OCI-LY7 (cell line): ENCODE results near the gene POLR2H. TPM values are rescaled to one million over a fixed set of nuclear protein-coding genes. Genes with fewer than 3 reads are reported as not detected.

ENCODE experiments used
- BruUV-seq: library from RNA; stranded (reverse); fragments of 400-500 nt; replicated peaks from 2 replicates; lab custom pipeline; 2021; lab: Mats Ljungman, UMichigan
- CTCF ChIA-PET: fragments of 300-600 bp; sonication (Branson Sonifier 250); formaldehyde crosslinking; loops from one replicate; lab custom pipeline; 2022; ENCODE audit warnings: antibody characterized with exemption; ENCODE audit not compliant: unreplicated experiment; lab: Charles Lee
- POLR2A ChIA-PET: fragments of 300-600 bp; sonication (Branson Sonifier 250); formaldehyde crosslinking; loops from one replicate; lab custom pipeline; 2022; ENCODE audit warnings: antibody characterized with exemption; lab: Charles Lee
- DNase-seq: peaks from one replicate; pipeline ENCODE4 v3.0.0-alpha.2; 2015; ENCODE audit warnings: low spot score
- H2AFZ ChIP-seq: fragments of 200-600 bp; sonication (generic), shearing (Covaris generic); 2 replicates; pipeline ENCODE4 v1.6.1; 2014; ENCODE audit warnings: mild to moderate bottlenecking, antibody characterized with exemption, low read length, moderate library complexity
- H3K27ac ChIP-seq: fragments of 200-600 bp; sonication (generic); 2 replicates; pipeline ENCODE4 v1.5.1; 2014; ENCODE audit warnings: mixed run types, low read depth, mild to moderate bottlenecking, moderate library complexity, low read length, inconsistent platforms; ENCODE audit not compliant: poor library complexity, severe bottlenecking
- H3K36me3 ChIP-seq: fragments of 200-600 bp; sonication (generic); 2 replicates; pipeline ENCODE4 v1.6.1; 2014; ENCODE audit warnings: mild to moderate bottlenecking, antibody characterized with exemption, low read length, moderate library complexity, mixed read lengths; ENCODE audit not compliant: insufficient read depth
- H3K4me1 ChIP-seq: fragments of 200-600 bp; sonication (generic); 2 replicates; pipeline ENCODE4 v1.5.1; 2014; ENCODE audit warnings: mild to moderate bottlenecking, low read length; ENCODE audit not compliant: insufficient read depth, poor library complexity, severe bottlenecking
- H3K4me2 ChIP-seq: fragments of 200-600 bp; sonication (generic); 2 replicates; pipeline ENCODE4 v1.6.1; 2014; ENCODE audit warnings: mild to moderate bottlenecking, low read length
- H3K4me3 ChIP-seq: fragments of 200-600 bp; sonication (generic); 2 replicates; pipeline ENCODE4 v1.5.1; 2014; ENCODE audit warnings: mild to moderate bottlenecking, low read depth, low read length; ENCODE audit not compliant: poor library complexity, severe bottlenecking
- H3K79me2 ChIP-seq: fragments of 200-600 bp; sonication (generic); 2 replicates; pipeline ENCODE4 v1.6.1; 2016; ENCODE audit warnings: low read depth, mild to moderate bottlenecking, low read length, moderate library complexity, mixed read lengths; ENCODE audit not compliant: insufficient read depth
- H3K9me2 ChIP-seq: fragments of 200-600 bp; sonication (generic); 2 replicates; pipeline ENCODE4 v1.6.1; 2016; ENCODE audit warnings: mild to moderate bottlenecking, low read length, mixed read lengths; ENCODE audit not compliant: insufficient read depth
- H3K9me3 ChIP-seq: fragments of 200-600 bp; sonication (generic); 2 replicates; pipeline ENCODE4 v1.6.1; 2014; ENCODE audit warnings: mild to moderate bottlenecking, mixed run types, low read length, mixed read lengths
- H4K20me1 ChIP-seq: fragments of 200-600 bp; sonication (generic); 2 replicates; pipeline ENCODE4 v1.6.1; 2014; ENCODE audit warnings: mild to moderate bottlenecking, antibody characterized with exemption, low read length, moderate library complexity, mixed read lengths; ENCODE audit not compliant: insufficient read depth
- CTCF ChIP-seq: fragments of 200-600 bp; sonication (generic); conservative IDR thresholded peaks from 2 replicates; pipeline ENCODE4 v1.5.1; 2014; ENCODE audit warnings: mild to moderate bottlenecking, antibody characterized with exemption, low read length, moderate library complexity, mixed read lengths
- EZH2phosphoT487 ChIP-seq: fragments of 200-600 bp; sonication (generic); IDR thresholded peaks from 2 replicates; pipeline ENCODE4 v1.6.1; 2018; ENCODE audit warnings: low read depth, borderline replicate concordance, mild to moderate bottlenecking, mixed run types, antibody characterized with exemption, low read length, moderate library complexity, mixed read lengths
- intact Hi-C: fragments of 100-400 bp; cut with micrococcal nuclease; formaldehyde crosslinking; loops from one replicate; pipeline ENCODE4 v1.10.0; 2022; ENCODE audit not compliant: unreplicated experiment
- total RNA-seq, 2 experiments: library from RNA; depleted of rRNA in 1 of 2; stranded (reverse); fragments of >200 nt in 1 of 2; shearing (Covaris generic) in 1 of 2; gene quantifications; 2 replicates each; pipeline ENCODE4 v1.2.3, GENCODE V29; 2014 to 2022

The POLR2H gene
- total RNA-seq, 2 experiments from 2014 or later = 80.1 to 85.8 TPM

GRCh38 chr3:184358921-184359350, 2.6 kb upstream of the POLR2H start:
- POLR2A ChIA-PET = interaction anchor here (0.5 kb wide), 1 partner anchor 365 kb away, joined by 4 read pairs; no protein-coding TSS in a partner anchor
- BruUV-seq = no TSS peak
- H2AFZ ChIP-seq = no peak overlapping the region
- TF ChIP-seq EZH2phosphoT487 = no peak
- no peak for TF ChIP-seq CTCF
- no peaks in the 10 kb centered on the region for H4K20me1 ChIP-seq
- no peak for DNase-seq
- no peaks in the 10 kb centered on the region for H3K9me2 ChIP-seq
- H3K4me2 ChIP-seq = no peak overlapping the region
- no peak overlapping the region for H3K27ac ChIP-seq
- peaks cover 13% of the 10 kb centered on the region for H3K4me1 ChIP-seq
- no peaks in the 10 kb centered on the region for H3K36me3 ChIP-seq
- CTCF ChIA-PET = no interaction called here
- intact Hi-C loops = no loop called here
- peaks cover 6% of the 10 kb centered on the region; the same call in 1 of the 2 replicates for H3K79me2 ChIP-seq
- H3K9me3 ChIP-seq = no peaks in the 10 kb centered on the region
- H3K4me3 ChIP-seq = no peak overlapping the region

DNA sequence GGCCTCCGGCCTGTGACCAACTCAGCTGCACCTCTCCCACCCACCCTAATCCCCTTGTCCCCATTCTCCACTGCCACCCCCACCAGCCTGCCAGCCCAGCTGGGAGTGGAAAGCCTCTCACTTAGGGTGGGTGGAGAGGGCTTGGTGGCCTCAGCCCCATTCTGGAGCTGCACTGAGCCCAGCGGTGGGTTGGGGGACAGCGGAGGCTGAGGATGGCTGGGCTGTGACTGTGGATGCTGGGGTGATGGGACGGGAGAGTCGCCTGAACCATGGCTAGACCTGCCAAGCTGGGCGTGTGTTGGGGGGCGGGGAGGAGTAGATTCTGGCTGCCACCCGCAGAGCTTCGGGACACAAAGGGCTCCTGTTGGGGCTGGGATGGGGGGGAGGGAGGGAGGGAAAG, 1.9 kb upstream of the POLR2H start:
- TF ChIP-seq EZH2phosphoT487 = no peak
- TF ChIP-seq CTCF = no peak
- no TSS peak for BruUV-seq
- no peak for DNase-seq
- Histone ChIP-seq H4K20me1 (no peaks in the 10 kb centered on the region; the same call in 1 of the 2 replicates), H3K9me3 (no peaks in the 10 kb centered on the region), H3K4me2 (no peak overlapping the region), H2AFZ (no peak overlapping the region), H3K27ac (no peak overlapping the region), H3K4me3 (no peak overlapping the region), H3K9me2 (no peaks in the 10 kb centered on the region), H3K36me3 (peaks cover 3% of the 10 kb centered on the region), H3K79me2 (peaks cover 13% of the 10 kb centered on the region; the same call in 1 of the 2 replicates), H3K4me1 (peaks cover 20% of the 10 kb centered on the region)
- CTCF ChIA-PET = no interaction called here
- POLR2A ChIA-PET = interaction anchor here (0.5 to 0.6 kb wide), 3 partner anchors 59 to 574 kb away, joined by 3 to 4 read pairs (median 4); no protein-coding TSS in a partner anchor
- intact Hi-C loops = loop anchor here (5.0 kb wide), 2 partner anchors 222 to 932 kb away; partner anchors contain the start of genes EIF2B5 and MCF2L2
